Colon (tissue), 2 donors: ENCODE data around the gene FAF1.
"Not testable (repeated sequence)": the region's sequence is repeated elsewhere in the genome, so short reads cannot be mapped to it uniquely, and the experiment has no call there.

Experiments
- FAIRE-seq: peaks from 2 replicates; lab custom pipeline; 2012; peaks lifted over from hg19 to GRCh38; lab: Jason Lieb, UNC
- donor health status: control.
- donor health status: control.

FAF1 gene

DNA sequence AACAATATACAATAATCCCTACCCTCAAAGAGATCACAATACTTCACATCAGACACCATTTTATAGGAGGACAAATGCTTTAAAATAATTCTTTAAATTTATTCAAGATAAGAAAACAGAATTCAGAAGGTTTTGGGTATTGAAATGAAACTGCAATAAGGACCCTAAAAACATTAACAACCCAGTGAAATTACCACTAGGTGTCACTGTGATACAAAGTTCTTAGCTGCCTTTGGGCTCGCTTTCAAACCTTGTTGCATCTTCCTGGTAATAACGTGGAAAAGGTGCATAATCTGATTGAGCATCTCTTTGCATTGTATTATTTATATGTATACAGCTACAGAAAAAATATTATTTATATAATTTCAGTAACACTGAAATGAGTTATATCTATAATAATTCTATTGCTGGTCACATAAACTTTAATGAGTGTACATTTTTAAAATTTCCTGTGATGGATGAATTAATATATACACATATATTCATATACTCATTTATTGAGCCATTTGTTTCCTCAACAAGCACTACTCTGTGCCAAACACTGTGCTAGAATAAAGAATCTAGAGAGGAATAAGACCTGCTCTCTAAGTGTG, 185.2 kb downstream of the FAF1 start:
- FAIRE-seq, result peak; percentile 31

DNA sequence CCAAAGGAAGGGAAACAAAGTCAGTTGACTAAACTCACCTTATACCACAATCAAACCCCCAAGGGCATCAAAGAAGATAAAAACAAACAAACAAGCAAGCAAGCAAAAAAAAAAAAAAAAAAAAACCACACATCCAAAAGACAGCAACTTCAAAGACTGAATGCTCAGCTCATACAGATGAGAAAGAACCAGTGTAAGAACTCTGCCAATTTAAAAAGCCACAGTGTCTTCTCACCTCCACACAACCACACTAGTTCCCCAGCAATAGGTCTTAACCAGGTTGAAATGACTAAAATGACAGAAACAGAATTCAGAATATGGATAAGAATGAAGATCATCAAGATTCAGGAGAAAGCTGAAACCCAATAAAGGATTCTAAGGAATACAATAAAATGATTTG, 193.4 kb downstream of the FAF1 start:
- no peak for FAIRE-seq

DNA sequence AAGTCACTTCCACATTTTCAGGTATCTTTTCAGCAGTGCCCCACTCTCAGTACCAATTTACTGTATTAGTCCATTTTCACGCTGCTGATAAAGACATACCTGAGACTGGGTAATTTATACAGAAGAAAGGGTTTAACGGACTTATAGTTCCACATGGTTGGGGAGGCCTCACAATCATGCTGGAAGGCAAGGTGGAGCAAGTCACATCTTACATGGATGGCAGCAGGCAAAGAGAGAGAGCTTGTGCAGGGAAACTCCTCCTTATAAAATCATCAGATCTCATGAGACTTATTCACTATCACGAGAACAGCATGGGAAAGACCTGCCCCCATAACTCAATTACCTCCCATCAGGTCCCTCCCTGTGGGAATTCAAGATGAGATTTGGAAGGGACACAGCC, 203.5 kb downstream of the FAF1 start:
- FAIRE-seq, result not testable (repeated sequence)

- FAIRE-seq, result not testable (repeated sequence)
Measured at GRCh38 chr1:50754764-50755163, 205.3 kb downstream of the FAF1 start.

DNA sequence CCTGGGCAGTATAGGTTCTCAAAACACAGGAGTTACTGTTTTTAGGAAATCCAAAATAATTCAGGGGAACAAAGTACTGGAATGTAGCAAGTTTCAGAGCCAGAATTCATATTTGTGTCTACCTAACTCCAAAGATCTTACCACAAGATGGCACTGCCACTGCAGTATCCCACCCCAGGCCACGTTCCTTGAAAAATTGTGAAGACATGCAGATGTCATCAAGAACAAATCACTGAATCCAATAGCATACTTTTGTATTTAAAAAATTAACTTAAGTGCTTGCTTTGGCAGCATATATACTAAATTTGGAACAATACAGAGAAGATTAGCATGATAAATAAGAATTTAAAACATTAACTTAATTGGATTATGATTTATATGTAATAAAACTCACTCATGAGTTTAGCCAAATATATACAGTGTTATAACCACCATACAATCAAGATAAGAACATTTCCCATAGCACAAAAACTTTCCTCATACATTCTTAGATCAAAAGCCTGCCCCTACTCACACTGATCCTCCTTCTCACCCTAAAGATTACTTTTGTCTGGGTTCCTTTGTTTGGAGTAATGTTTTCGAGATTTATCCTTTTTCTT, 209.9 kb downstream of the FAF1 start:
- FAIRE-seq, result no peak

- no peak for FAIRE-seq
Measured at GRCh38 chr1:50747394-50747793, 212.7 kb downstream of the FAF1 start.

- FAIRE-seq, result no peak
Measured at GRCh38 chr1:50742523-50742922, 217.5 kb downstream of the FAF1 start.

DNA sequence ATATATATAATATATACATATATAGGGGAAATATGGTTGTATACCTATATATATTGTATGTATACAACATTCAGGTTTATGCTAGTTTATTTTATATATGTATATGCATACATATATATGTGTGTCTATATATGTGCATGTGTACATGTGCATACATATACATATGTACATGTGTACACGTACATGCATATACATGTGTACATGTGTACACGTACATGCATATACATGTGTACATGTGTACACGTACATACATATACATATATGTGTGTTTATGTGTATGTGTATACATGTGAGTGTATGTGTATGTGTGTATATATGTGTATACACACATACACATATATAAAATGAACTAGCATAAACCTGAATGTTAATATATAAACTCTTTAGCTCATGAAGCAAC, 220.9 kb downstream of the FAF1 start:
- no peak for FAIRE-seq

- FAIRE-seq, result peak; percentile 33
Measured at GRCh38 chr1:50735443-50735842, 224.6 kb downstream of the FAF1 start.

GRCh38 chr1:50727578-50727977, 232.5 kb downstream of the FAF1 start:
- FAIRE-seq, result not testable (repeated sequence)

DNA sequence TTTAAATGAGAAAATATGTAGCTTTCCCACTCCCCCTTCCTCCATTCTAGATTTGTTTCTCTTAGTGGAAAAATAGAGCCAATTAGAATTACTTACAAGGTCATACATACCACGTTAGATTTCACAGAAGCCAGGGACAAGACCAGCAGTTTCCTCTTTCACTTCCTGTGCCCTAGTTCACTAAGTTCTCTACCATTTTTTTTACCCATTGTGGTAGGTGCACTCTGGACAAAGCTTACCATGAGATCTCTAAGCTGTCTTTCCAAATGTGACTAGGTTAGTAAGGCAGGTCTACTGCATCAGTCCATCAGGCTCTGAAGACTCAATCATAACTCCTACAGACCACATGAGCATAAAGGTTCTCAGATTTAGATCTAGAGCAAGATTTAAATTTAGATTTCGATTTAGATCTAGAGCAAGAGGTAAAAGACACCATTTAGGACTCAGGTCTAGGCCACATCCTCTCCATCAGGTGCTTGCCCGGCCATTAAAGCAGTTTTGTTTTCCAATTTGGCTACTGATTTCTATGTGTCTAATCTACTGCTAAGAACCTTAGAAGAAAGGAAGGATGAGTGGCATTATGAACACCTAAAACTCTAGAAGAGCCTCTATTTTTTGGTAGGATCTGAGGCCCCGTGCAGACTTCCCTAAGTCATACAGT, 235.3 kb downstream of the FAF1 start:
- FAIRE-seq, result no peak

- FAIRE-seq, result no peak
Measured at GRCh38 chr1:50720457-50721053, 239.5 kb downstream of the FAF1 start.

GRCh38 chr1:50719126-50719525, 240.9 kb downstream of the FAF1 start:
- FAIRE-seq, result no peak

GRCh38 chr1:50717327-50717726, 242.7 kb downstream of the FAF1 start:
- no peak for FAIRE-seq

GRCh38 chr1:50716455-50716854, 243.6 kb downstream of the FAF1 start:
- FAIRE-seq, result not testable (repeated sequence)

GRCh38 chr1:50710099-50710498, 250.0 kb downstream of the FAF1 start:
- no peak for FAIRE-seq

- no peak for FAIRE-seq
Measured at GRCh38 chr1:50707824-50708223, 252.2 kb downstream of the FAF1 start.

GRCh38 chr1:50705699-50706098, 254.4 kb downstream of the FAF1 start:
- no peak for FAIRE-seq

- no peak for FAIRE-seq
Measured at GRCh38 chr1:50705041-50705440, 255.0 kb downstream of the FAF1 start.

- FAIRE-seq, result no peak
Measured at GRCh38 chr1:50704126-50704525, 255.9 kb downstream of the FAF1 start.

- FAIRE-seq, result no peak
Measured at GRCh38 chr1:50703240-50703639, 256.8 kb downstream of the FAF1 start.

DNA sequence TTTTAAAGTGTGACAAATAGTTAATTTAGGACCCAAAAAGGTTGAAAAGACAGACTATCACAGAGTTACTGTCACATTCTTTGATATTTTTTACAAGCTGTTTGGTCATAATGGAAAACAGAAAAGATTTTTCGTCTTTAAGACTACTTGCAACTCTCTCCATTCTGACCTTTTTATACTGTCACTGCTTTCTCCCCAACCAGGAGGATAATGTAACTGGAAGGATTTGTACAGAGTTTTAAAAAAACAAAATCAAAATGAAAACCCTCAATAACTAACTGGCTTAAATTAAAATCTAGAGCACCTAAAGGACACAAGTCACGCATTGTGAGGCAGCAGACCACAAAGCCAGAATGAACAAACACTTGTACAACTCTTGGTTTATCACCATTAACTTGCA, 257.7 kb downstream of the FAF1 start:
- no peak for FAIRE-seq

- no peak for FAIRE-seq
Measured at GRCh38 chr1:50701706-50702317, 258.3 kb downstream of the FAF1 start.
